A673 (cell line): Measurements from ENCODE around the gene HELZ. TPM values are rescaled to one million over a fixed set of nuclear protein-coding genes. Genes with fewer than 3 reads are reported as not detected.

Experiments used
- BruUV-seq: library from RNA; stranded (reverse); fragments of 400-500 nt; replicated peaks from 2 replicates; lab custom pipeline; 2021; lab: Mats Ljungman, UMichigan
- CTCF ChIA-PET: fragments of 300-600 bp; sonication (Branson Sonifier 250); formaldehyde crosslinking; loops from one replicate; lab custom pipeline; 2022; ENCODE audit warnings: antibody characterized with exemption; lab: Charles Lee
- POLR2A ChIA-PET: fragments of 300-600 bp; sonication (Branson Sonifier 250); formaldehyde crosslinking; loops from one replicate; lab custom pipeline; 2022; ENCODE audit warnings: antibody characterized with exemption; ENCODE audit not compliant: low non-redundant PET; lab: Charles Lee
- DNase-seq: peaks from one replicate; pipeline ENCODE4 v3.0.0-alpha.2; 2015; ENCODE audit warnings: low spot score
- H3K27ac ChIP-seq: fragments of 200-600 bp; sonication (generic); 2 replicates; pipeline ENCODE4 v1.5.1; 2016; ENCODE audit warnings: mixed run types, low read depth, mild to moderate bottlenecking, mixed read lengths, antibody characterized with exemption, low read length; ENCODE audit not compliant: poor library complexity, severe bottlenecking
- H3K27me3 ChIP-seq: fragments of 200-600 bp; sonication (generic); replicated peaks from 2 replicates; pipeline ENCODE4 v1.6.1; 2017; ENCODE audit warnings: mixed run types, low read depth, mild to moderate bottlenecking, mixed read lengths, antibody characterized with exemption, low read length; ENCODE audit not compliant: insufficient read depth, poor library complexity
- H3K36me3 ChIP-seq: fragments of 200-600 bp; sonication (generic); 2 replicates; pipeline ENCODE4 v1.6.1; 2016; ENCODE audit warnings: mixed run types, mild to moderate bottlenecking, mixed read lengths, antibody characterized with exemption, low read length; ENCODE audit not compliant: insufficient read depth, poor library complexity, severe bottlenecking
- H3K4me1 ChIP-seq: fragments of 200-600 bp; sonication (generic); 2 replicates; pipeline ENCODE4 v1.6.1; 2017; ENCODE audit warnings: mixed run types, mild to moderate bottlenecking, mixed read lengths, antibody characterized with exemption, low read length; ENCODE audit not compliant: insufficient read depth, poor library complexity, severe bottlenecking
- H3K4me3 ChIP-seq: fragments of 200-600 bp; sonication (generic); 2 replicates; pipeline ENCODE4 v1.5.1; 2016; ENCODE audit warnings: low read depth, mixed run types, mild to moderate bottlenecking, mixed read lengths, low read length; ENCODE audit not compliant: poor library complexity, severe bottlenecking
- H3K9me3 ChIP-seq: fragments of 200-600 bp; sonication (generic); 2 replicates; pipeline ENCODE4 v1.6.1; 2016; ENCODE audit warnings: mixed run types, low read depth, mild to moderate bottlenecking, mixed read lengths, antibody characterized with exemption, low read length; ENCODE audit not compliant: poor library complexity, severe bottlenecking
- CTCF ChIP-seq: fragments of 300-800, 200-600 bp; sonication (generic); conservative IDR thresholded peaks from 2 replicates; pipeline ENCODE4 v1.5.1; 2017; ENCODE audit warnings: low read depth, mild to moderate bottlenecking, antibody characterized with exemption, low read length, moderate library complexity, mixed read lengths
- EZH2 ChIP-seq: fragments of 200-600 bp; sonication (generic); IDR thresholded peaks from 2 replicates; pipeline ENCODE4 v1.6.1; 2017; ENCODE audit warnings: borderline replicate concordance, low read depth, mild to moderate bottlenecking, mixed read lengths, antibody characterized with exemption, low read length; ENCODE audit not compliant: poor library complexity, severe bottlenecking
- intact Hi-C: fragments of 100-400 bp; cut with micrococcal nuclease; formaldehyde crosslinking; loops from one replicate; pipeline ENCODE4 v1.10.0; 2022; ENCODE audit not compliant: unreplicated experiment
- total RNA-seq: library from RNA; stranded (reverse); gene quantifications from 2 replicates; pipeline ENCODE4 v1.2.3, GENCODE V29; 2021

HELZ gene
- total RNA-seq, 1 experiment from 2014 or later, result 57.3 TPM

- BruUV-seq, result no TSS peak
- Histone ChIP-seq H3K27me3 (no peaks in the 10 kb centered on the region), H3K4me3 (no peak overlapping the region), H3K36me3 (peaks cover 17% of the 10 kb centered on the region), H3K27ac (no peak overlapping the region), H3K9me3 (no peaks in the 10 kb centered on the region), H3K4me1 (no peaks in the 10 kb centered on the region)
- TF ChIP-seq CTCF, result no peak
- DNase-seq, result no peak
- intact Hi-C loops, result no loop called here
- POLR2A ChIA-PET, result no interaction called here
- CTCF ChIA-PET, result no interaction called here
These were observed 66.4 kb downstream of the HELZ start for GRCh38 chr17:67178555-67178954.

GRCh38 chr17:67177732-67178131 lies 67.3 kb downstream of the HELZ start:
- no peaks in the 10 kb centered on the region for H3K9me3 ChIP-seq
- H3K36me3 ChIP-seq, result peaks cover 18% of the 10 kb centered on the region
- TF ChIP-seq CTCF, result no peak
- TF ChIP-seq EZH2, result no peak
- no peaks in the 10 kb centered on the region for H3K27me3 ChIP-seq
- no peak for DNase-seq
- BruUV-seq, result no TSS peak
- no peaks in the 10 kb centered on the region for H3K4me1 ChIP-seq
- no peak overlapping the region for H3K4me3 ChIP-seq
- CTCF ChIA-PET, result no interaction called here
- POLR2A ChIA-PET, result no interaction called here
- no peak overlapping the region for H3K27ac ChIP-seq
- intact Hi-C loops, result no loop called here

GRCh38 chr17:67174190-67174589 lies 70.8 kb downstream of the HELZ start:
- ChIA-PET CTCF (no interaction called here), POLR2A (no interaction called here)
- intact Hi-C loops, result no loop called here

More at GRCh38 chr17:67174190-67174589, 70.8 kb downstream of the HELZ start:
- BruUV-seq, result no TSS peak
- no peak overlapping the region for H3K27ac ChIP-seq
- peaks cover 18% of the 10 kb centered on the region for H3K36me3 ChIP-seq
- no peaks in the 10 kb centered on the region for H3K9me3 ChIP-seq
- TF ChIP-seq CTCF (no peak), EZH2 (no peak)
- no peaks in the 10 kb centered on the region for H3K27me3 ChIP-seq
- H3K4me3 ChIP-seq, result no peak overlapping the region
- DNase-seq, result no peak
- H3K4me1 ChIP-seq, result no peaks in the 10 kb centered on the region
